Ureter (tissue), 1 donor: ENCODE measurements around the gene OR1Q1. TPM values are rescaled to one million over a fixed set of nuclear protein-coding genes. Genes with fewer than 3 reads are reported as not detected.
"Not testable (repeated sequence)": the region's sequence is repeated elsewhere in the genome, so short reads cannot be mapped to it uniquely, and the experiment has no call there.

Source experiments
- DNase-seq: peaks from one replicate; pipeline ENCODE4 v3.0.0-alpha.2; 2020; ENCODE audit warnings: low spot score
- total RNA-seq: library from RNA; stranded (reverse); gene quantifications from one replicate; pipeline ENCODE4 v1.2.4, GENCODE V29; 2023
- donor health status: DM: yes; HTN: yes; CAD: no.

Gene OR1Q1, protein sequence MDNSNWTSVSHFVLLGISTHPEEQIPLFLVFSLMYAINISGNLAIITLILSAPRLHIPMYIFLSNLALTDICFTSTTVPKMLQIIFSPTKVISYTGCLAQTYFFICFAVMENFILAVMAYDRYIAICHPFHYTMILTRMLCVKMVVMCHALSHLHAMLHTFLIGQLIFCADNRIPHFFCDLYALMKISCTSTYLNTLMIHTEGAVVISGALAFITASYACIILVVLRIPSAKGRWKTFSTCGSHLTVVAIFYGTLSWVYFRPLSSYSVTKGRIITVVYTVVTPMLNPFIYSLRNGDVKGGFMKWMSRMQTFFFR
- total RNA-seq: not detected

DNA sequence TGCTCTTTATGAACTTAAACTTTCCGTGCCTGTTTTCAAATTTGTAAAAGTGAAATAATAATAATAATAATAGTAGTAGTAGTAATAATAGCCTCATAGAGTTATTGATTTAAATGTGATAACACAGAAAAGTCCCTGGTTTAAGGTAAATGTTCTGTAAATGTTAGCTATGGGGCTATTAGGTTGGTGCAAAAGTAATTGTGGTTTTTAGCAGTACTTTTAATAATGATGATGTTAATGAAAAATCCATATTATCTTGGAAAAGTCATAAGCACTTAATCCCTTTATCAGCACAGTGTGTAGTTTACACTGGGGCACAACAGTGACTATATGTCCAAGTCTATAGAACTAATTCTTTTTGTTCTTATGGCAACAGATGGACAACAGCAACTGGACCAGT, at the start of gene OR1Q1:
Gene OR1Q1 (plus strand): TSS at position 377 of the 400 bp plus-strand sequence. CDS start 0 bp downstream, at position 377.
- no peak for DNase-seq

- DNase-seq: no peak
Observed at GRCh38 chr9:122567901-122568300, 46.6 kb upstream of the OR1Q1 start.

DNA sequence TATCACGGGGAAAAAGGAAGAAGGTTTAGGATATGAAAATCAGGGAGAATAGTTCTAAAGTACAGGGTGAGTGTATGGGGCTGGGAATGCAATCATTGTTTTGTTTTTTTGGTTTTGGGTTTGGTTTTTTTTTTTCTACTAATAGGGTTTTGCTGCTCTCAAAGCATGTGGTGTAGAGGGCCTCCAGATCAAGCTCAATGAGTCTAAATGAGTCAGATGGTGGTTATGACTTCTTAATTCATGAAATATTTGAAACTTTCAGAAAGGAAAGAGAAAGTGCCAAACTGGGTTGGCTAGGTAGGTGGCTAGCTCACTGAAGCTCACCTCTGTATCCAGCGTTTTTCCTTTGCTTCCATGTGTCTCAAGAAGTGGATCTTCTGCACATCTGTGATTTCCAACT, 42.1 kb upstream of the OR1Q1 start:
- DNase-seq: no peak

DNA sequence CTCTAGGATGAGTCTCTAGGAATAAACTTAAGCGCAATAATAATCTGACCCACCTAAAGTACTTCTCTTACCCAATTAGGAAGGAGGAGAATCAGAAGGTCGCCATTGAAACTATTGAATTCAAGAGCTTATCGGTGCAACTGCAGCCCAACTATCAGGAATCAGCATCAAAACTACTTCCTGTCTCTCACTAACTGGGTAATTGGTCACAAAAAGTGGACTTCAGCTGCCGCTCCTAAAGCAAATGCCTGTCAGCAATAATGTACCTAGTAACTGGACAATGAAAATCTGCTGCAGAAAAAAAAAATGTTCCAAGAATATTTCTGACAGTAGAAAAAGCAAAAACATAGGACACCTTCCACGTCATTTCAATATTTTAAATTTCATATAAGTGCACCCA, 34.7 kb upstream of the OR1Q1 start:
- DNase-seq: no peak

DNA sequence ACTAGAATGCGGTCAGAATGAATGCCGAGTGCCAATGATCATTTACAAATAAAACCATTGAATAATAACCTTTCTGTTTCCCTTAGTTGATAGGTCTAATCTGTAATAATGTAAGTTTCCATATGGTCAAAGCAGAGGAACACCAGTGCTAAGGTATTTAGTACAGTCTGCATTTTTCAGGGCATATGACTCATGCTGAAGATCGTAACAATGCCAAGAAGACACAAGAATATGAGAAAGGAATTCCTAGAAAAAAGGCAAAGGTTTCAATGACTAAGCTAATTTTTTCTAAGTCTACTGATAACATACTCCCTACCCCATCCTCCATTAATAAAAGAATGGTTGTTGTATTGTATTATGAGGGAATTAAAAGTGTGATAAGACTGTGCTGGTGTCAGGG, 34.2 kb upstream of the OR1Q1 start:
- DNase-seq: no peak

GRCh38 chr9:122583284-122583683, 31.3 kb upstream of the OR1Q1 start, which contains the start of gene OR1L8:
Gene OR1L8, minus strand, starts transcription at chr9:122583384. Its CDS starts 14,907 bp downstream, at chr9:122568477.
- DNase-seq: not testable (repeated sequence)

DNA sequence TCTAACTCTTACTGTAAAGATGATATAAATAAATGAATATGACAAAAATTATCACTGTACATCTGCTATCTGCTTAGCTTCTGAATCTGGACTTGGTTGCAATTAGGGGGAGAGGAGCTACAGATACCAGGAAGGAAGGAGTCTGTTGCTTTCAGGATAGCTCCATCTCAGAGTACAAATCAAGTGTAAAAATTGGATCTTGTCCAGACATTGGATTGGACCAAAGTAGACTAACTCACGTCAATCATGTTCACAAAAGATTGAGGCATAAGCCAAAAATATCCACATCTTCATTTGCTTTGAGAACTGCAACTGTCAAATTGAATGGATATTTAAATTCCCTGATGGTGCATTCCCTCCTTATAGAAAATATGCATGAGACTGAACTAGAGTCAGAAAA, 8.8 kb upstream of the OR1Q1 start:
- no peak for DNase-seq

- no peak for DNase-seq
Observed at GRCh38 chr9:122606587-122606986, 8.0 kb upstream of the OR1Q1 start.

DNA sequence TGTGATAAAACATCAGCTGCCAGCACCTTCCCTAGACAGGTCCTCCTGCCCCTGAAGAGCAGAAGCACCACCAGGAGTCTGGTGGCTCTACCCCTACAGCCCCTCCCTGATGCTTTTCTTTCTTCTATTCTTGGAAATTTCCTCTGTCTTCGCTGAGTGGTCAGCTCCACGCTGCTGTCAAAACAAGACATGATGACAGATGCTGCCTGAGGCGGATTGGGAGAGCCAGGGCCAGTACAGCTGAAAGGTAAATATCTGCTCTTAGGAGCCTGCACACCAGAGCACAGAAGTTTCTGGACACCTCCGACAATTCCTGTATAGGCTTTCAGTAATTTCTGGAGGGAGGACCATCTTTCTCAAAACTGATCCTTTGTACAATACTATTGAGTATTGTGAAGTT, 4.7 kb upstream of the OR1Q1 start:
- DNase-seq: no peak

DNA sequence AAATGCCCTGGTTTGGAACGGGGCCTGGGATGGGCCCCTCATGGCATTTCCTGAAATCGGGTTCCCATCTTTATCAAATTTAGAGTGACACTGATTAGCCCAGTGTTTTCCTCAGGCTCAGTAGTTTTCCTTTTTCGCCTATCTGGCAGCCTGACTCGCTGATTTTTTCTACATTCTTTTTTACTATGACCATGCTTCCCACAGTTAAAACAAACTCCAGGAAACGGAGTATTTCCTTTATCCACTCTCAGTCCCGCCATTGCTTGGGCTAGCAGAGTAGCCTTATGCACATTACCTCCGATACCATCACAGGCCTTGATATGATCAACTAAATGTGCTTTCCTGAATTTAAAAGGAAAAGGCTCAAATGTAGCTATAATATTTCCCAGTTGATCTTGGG, 5.5 kb downstream of the OR1Q1 start:
- no peak for DNase-seq

GRCh38 chr9:122642226-122642625, 27.7 kb downstream of the OR1Q1 start:
- DNase-seq: no peak

- no peak for DNase-seq
Observed at GRCh38 chr9:122656378-122656777, 41.8 kb downstream of the OR1Q1 start.

GRCh38 chr9:122657527-122657926, 43.0 kb downstream of the OR1Q1 start, which contains the start of gene OR1B1:
Gene OR1B1, minus strand, starts transcription at chr9:122657627.
- no peak for DNase-seq

DNA sequence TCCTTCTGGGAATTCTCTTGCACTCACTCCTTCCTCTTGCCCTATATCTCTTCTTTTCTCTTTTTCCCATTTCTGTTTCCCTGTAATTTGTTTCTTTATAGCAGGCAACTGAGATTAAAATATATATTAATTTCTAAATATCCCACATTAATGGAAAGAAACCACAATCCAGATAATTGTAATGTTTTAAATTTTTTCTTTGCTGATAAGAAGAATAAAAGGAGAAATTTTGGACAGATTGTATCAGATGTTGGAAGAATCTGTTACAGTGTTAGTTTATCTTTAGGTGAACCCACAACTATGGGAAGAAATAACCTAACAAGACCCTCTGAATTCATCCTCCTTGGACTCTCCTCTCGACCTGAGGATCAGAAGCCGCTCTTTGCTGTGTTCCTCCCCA, 46.9 kb downstream of the OR1Q1 start, which contains the start of gene OR1L1:
Gene OR1L1 (plus strand): TSS at position 301 of the 400 bp plus-strand sequence. CDS start 0 bp downstream, at position 301.
- DNase-seq: no peak

Other genes starting within 250 kb of the OR1Q1 start
- gene PTGS1, start 243.7 kb upstream of the OR1Q1 start, total RNA-seq: 12.5 TPM
- not detected for gene OR1J1, start 136.8 kb upstream of the OR1Q1 start, total RNA-seq
- 0.42 TPM for gene OR1J2, start 103.9 kb upstream of the OR1Q1 start, total RNA-seq
- gene OR1J4, start 95.6 kb upstream of the OR1Q1 start, total RNA-seq: not detected
- gene OR1N1, start 87.4 kb upstream of the OR1Q1 start, total RNA-seq: not detected
- gene OR1N2, start 61.6 kb upstream of the OR1Q1 start, total RNA-seq: not detected
- gene OR1L8, start 31.4 kb upstream of the OR1Q1 start, total RNA-seq: not detected
- 0.39 TPM for gene OR1B1, start 42.9 kb downstream of the OR1Q1 start, total RNA-seq
- gene OR1L1, start 47.0 kb downstream of the OR1Q1 start, total RNA-seq: not detected
- gene OR1L3, start 60.4 kb downstream of the OR1Q1 start, total RNA-seq: not detected
- gene OR1L4, start 109.3 kb downstream of the OR1Q1 start, total RNA-seq: not detected
- gene OR1L6, start 127.6 kb downstream of the OR1Q1 start, total RNA-seq: not detected
- not detected for gene OR5C1, start 174.2 kb downstream of the OR1Q1 start, total RNA-seq
- gene OR1K1, start 185.4 kb downstream of the OR1Q1 start, total RNA-seq: not detected
- gene PDCL, start 213.8 kb downstream of the OR1Q1 start, total RNA-seq: 17.9 TPM